Germinal center (tissue), 1 donor: ENCODE results near the gene CNKSR1.

ENCODE experiments used
- DNase-seq: peaks from one replicate; pipeline ENCODE4 v3.0.0; 2012; ENCODE audit warnings: mixed read lengths, low spot score

CNKSR1 gene, protein sequence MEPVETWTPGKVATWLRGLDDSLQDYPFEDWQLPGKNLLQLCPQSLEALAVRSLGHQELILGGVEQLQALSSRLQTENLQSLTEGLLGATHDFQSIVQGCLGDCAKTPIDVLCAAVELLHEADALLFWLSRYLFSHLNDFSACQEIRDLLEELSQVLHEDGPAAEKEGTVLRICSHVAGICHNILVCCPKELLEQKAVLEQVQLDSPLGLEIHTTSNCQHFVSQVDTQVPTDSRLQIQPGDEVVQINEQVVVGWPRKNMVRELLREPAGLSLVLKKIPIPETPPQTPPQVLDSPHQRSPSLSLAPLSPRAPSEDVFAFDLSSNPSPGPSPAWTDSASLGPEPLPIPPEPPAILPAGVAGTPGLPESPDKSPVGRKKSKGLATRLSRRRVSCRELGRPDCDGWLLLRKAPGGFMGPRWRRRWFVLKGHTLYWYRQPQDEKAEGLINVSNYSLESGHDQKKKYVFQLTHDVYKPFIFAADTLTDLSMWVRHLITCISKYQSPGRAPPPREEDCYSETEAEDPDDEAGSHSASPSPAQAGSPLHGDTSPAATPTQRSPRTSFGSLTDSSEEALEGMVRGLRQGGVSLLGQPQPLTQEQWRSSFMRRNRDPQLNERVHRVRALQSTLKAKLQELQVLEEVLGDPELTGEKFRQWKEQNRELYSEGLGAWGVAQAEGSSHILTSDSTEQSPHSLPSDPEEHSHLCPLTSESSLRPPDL

DNA sequence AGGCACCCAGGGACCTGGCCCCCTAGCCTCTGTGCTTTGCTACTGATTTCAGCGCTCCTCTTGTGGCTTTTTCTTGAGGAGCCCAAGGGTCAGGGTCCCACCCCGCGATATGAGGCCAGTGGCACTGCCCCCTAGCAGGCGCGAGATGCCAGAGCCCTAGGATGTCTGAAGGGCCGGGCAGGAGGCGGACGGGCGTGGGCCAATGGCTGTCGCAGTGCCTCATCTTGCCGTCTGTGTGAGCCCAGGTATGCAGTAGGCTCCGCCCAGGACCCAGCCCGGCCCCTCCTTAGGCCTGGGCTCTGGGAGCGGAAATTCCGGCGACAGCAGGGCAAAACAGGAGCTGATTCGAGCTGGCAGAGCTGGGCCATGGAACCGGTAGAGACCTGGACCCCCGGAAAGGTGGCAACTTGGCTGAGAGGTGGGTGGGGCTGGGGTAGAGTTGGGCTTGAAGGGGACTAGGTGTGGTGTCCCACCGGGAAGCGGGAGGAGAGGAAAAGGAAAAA, at the start of gene CNKSR1:
Gene CNKSR1 (plus strand): TSS at position 310 of the 503 bp plus-strand sequence. CDS start 57 bp downstream, at position 367.
- no peak for DNase-seq

DNA sequence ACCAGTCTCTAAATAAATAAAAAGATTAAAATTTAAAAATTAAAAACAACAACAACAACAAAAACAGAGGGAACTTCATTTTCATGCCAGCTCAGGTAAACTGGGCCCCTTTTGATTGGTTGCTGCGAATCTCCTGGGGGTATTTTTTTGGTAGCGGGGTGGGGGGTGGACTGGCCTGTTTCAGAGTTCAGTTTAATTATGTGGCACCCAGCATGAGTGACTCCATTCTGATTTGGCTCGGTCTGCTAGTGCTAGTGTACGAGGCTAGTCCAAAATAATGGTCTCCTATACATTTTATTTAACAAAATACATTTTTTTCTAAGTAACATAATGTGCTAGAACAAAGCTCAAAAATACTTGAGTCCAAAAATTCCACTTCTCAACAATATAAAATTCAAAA, 47.5 kb upstream of the CNKSR1 start:
- DNase-seq, result no peak

- DNase-seq, result no peak
Observed at GRCh38 chr1:26130695-26131094, 46.6 kb upstream of the CNKSR1 start.

GRCh38 chr1:26132128-26132833, 45.0 kb upstream of the CNKSR1 start:
- DNase-seq, result no peak

- DNase-seq, result no peak
Observed at GRCh38 chr1:26132834-26133167, 44.5 kb upstream of the CNKSR1 start.

GRCh38 chr1:26134466-26134865, 42.8 kb upstream of the CNKSR1 start:
- DNase-seq, result no peak

- no peak for DNase-seq
Observed at GRCh38 chr1:26138974-26139558, 38.2 kb upstream of the CNKSR1 start.

DNA sequence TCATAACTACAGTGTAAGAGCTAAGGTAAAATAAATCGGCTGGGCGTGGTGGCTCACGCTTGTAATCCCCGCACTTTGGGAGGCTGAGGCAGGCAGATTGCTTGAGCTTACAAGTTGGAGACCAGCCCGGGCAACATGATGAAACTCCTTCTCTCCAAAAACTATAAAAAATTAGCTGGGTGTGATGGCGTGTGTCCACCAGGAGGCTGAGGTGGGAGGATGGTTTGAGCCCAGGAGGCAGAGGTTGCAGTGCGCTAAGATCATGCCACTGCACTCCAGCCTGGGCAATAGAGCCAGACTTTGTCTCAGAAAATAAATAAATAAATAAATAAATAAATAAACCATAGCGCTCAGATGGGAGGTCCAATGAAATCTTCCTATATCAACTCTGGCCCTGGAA, 35.1 kb upstream of the CNKSR1 start:
- DNase-seq, result no peak

GRCh38 chr1:26145041-26145959, 32.0 kb upstream of the CNKSR1 start:
- peak; percentile 63 for DNase-seq

DNA sequence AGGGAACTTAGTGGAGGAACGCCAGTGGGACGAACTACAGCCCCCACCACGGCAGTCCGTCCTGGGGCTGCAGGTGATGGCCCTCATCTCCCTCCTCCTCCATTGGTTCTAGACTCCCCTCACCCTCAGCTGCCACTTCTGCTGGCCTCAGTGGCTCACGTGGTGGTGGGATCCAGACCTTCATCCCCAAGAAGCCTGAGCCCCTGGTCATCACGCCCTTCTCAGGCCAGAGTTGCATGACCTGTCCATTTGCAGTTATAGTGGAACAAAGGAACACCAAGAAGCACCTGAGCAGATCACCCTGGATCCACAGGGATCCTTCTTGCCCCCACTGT, 31.4 kb upstream of the CNKSR1 start:
- no peak for DNase-seq

DNA sequence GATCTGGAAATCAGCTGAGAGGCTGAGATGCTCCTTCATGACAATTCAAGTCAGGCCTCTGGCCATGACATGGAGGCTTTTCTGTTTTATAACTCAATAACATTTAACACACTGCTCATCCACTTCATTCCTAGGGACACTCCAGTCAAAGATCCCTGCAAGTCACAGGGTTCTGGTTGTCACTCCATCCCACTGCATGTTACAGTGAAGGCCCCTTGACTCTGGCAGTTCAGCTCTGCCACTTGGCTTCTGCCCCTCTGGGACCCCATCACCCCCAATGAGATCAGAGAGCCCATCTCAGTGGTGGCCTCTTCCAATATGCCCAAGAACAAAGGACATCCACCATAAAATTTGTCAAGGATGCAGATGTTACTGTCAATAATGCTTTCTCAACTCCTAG, 28.4 kb upstream of the CNKSR1 start:
- no peak for DNase-seq

DNA sequence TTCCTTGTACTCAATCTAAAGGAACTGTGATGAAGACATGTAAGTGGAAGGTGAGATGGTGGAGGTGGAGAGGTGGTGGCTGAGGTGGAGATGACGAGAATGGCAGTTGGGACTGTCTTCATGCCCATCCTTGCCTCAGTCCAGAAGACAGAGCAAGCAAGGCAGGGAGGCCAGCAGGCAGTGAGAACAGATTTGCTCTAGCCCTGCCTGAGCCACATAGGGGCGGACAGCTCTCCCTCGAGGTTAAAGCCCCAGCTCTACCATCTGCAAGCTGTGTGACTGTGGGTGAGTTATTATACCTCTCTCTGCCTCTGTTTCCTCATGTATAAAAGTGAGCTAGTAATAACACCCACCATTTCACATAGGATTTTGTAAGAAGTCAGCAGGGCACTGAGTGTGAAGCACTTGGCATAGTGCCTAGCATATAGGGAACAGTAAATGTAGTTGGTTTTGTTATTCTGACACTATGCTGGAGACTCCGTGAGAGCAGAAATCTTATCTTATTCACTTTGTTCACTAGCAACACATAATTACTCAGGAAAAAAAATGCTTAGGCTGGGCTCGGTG, 23.2 kb upstream of the CNKSR1 start:
- no peak for DNase-seq

- DNase-seq, result no peak
Observed at GRCh38 chr1:26154750-26155149, 22.5 kb upstream of the CNKSR1 start.

DNA sequence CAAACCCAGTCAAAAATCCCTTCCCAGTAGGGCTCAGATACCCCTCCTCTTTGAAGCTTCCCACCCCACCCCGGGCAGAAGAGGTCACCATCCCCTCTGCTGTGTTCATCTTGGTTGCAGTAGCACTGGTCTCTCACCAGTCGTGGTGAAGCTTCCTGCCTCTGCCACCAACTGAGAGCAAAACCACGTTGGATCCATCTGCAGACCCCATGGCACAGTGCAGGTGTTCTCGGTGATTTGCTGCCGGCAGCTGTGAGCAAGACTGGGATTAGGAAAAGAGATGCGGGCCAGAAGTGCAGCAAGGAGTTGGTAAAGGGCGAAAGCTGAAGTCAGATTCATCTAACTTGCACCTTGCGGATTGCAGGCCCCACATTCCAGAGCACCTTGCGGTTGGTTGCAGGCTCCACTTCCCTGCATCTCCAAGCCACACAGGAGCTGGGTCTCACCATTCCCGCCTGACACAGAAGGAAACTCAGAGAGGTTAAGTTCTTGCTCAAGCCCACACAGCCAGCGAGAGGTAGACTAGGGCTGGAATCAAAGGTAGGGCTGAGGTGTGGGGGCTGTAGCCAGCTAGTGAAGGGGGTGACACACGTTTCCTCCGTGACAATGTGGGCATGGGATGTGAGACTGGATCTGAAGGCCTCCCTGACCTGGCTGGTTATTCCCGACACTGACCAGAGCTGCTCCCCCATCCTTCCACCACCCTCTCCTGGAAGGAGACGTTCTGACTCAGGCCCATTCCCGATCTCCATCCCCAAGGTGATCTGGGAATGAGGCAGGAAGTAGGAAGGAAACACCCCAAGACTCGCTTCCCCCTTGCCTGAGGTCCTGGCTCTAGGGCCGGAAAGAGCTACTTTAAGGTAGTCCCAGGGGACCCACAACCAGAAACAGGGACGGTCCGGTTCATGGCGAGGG, 21.7 kb upstream of the CNKSR1 start:
- no peak for DNase-seq

DNA sequence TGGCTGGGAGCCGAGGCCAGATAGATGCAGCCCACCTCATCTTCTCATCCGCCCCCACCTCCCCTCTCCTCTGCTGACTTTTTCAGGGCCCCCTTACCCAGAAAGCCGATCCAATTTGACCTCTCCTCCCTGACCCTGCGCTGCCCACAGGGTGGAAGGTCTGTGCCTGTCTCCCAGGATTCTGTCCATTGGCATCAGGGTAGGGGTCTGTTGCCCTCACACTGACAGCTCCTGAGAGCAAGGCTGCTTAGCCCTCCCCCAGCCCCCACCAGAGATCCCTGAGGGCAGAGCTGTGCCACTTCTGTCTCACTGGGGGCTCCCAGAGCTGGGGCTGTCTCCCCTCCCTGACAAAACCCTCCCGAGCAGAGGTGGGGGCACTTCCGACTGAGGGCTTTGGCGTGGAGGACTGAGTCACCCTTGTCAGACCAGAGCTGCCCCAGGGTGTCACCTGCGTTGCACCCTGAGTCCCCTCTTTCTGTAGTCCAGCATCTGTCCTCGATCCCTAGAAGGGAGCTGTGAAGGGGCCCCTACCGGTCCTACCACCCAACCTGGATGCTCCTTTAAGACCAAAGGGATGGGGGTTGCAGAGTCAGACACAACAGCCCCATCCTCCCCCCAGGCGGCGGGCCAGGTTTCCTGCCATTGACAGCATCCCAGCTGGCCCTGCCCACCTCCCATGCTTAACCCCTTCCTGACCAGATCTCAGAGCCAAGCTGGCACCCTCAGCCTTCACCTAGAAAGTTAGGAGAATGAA, 20.8 kb upstream of the CNKSR1 start:
- DNase-seq, result no peak

DNA sequence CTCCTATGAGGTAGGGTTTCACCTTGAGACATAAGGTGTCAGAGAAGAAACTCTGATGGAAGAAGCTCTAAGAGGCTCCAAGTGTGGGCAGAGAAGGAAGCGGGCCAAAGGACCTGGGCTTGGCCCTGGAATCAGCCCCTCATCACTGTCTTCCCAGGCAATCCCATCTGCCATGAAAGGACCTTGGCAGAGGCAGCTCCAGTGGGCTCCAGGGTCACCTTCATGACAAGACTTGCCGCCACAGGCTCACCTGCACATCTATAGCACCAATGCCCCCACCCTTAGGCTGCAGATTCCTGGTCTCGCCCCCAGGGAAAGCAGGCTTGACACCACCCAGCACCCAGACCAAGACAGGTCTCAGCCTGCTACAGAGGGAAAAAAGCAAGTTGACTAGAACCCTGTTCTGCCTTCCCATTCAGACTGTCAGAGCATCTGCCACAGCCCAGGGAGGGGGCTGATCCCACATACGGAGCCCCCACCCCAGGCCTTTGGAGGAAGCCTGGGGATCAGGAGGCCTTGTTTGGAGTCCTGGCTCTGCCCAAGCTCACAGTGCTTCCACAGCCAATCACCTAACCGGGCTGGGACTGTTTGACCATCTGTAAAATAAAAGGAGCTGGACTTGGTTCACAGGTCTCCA, 18.9 kb upstream of the CNKSR1 start:
- no peak for DNase-seq

GRCh38 chr1:26158908-26159742, 18.2 kb upstream of the CNKSR1 start, which contains the start of gene FAM110D:
Gene FAM110D, plus strand, starts transcription at chr1:26159079. Its CDS starts 2,213 bp downstream, at chr1:26161292.
- DNase-seq, result no peak

DNA sequence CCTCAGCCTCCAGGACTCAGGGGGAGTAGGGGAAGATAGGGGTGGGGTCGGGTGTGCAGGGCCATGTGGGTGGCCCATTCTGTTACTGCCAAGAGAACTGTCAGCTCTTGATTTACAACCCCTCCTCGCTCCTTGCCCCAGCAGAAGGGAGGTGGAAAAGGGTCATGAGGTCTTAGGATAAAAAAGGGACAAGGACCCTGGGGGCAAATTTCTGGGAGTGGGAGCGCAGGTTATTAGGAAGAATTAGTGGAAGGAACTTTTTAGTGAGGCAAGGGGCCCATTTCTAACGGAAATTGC, 17.6 kb upstream of the CNKSR1 start:
- no peak for DNase-seq
